HFFc6 (cell line): ENCODE data around the gene ZNF276. TPM values are rescaled to one million over a fixed set of nuclear protein-coding genes. Genes with fewer than 3 reads are reported as not detected.

ENCODE experiments used
- DNase-seq: peaks from one replicate; pipeline ENCODE4 v3.0.0-alpha.2; 2018
- H3K27ac Mint-ChIP-seq: 2 replicates; pipeline ENCODE4 v1.8.0; 2020; ENCODE audit warnings: mild to moderate bottlenecking, mixed read lengths
- H3K27me3 Mint-ChIP-seq: 2 replicates; pipeline ENCODE4 v1.8.0; 2021; ENCODE audit warnings: mild to moderate bottlenecking, moderate library complexity, mixed read lengths; ENCODE audit not compliant: insufficient read depth
- H3K36me3 Mint-ChIP-seq: 2 replicates; pipeline ENCODE4 v1.8.0; 2021; ENCODE audit warnings: low read depth, mixed read lengths
- H3K4me1 Mint-ChIP-seq: 2 replicates; pipeline ENCODE4 v1.8.0; 2020; ENCODE audit warnings: low read depth, mixed read lengths
- H3K4me3 Mint-ChIP-seq: 2 replicates; pipeline ENCODE4 v1.8.0; 2020; ENCODE audit warnings: mild to moderate bottlenecking, moderate library complexity, mixed read lengths
- H3K9me3 Mint-ChIP-seq: 2 replicates; pipeline ENCODE4 v1.8.0; 2020; ENCODE audit warnings: mild to moderate bottlenecking, mixed read lengths
- total RNA-seq, 6 experiments: library from RNA; stranded (reverse); fragmentation: NEBNext Ultra II Directional; extraction: Animal tissue kit (Norgen Biotek cat#: 25700); gene quantifications; 2 replicates in 1 of 6; 3 replicates in 5 of 6; pipeline ENCODE4 v1.2.3, GENCODE V29; 2021
- TF ChIP-seq, protein P1 (sequence below): fragments of 200-600 bp; sonication (generic); IDR thresholded peaks from 2 replicates; pipeline ENCODE4 v1.5.0; 2021; ENCODE audit warnings: antibody characterized with exemption, mild to moderate bottlenecking

The ZNF276 gene
- total RNA-seq, 6 experiments from 2014 or later, result 7.8 to 16.7 (median 9.7) TPM

- Mint-ChIP-seq H3K27me3 (peaks cover 8% of the 10 kb centered on the region), H3K4me1 (no peaks in the 10 kb centered on the region), H3K9me3 (no peaks in the 10 kb centered on the region), H3K36me3 (peaks cover 35% of the 10 kb centered on the region), H3K27ac (peak overlapping the region; percentile 36; the same call in 1 of the 2 replicates), H3K4me3 (no peak overlapping the region)
- DNase-seq, result no peak
- TF ChIP-seq, protein P1, sequence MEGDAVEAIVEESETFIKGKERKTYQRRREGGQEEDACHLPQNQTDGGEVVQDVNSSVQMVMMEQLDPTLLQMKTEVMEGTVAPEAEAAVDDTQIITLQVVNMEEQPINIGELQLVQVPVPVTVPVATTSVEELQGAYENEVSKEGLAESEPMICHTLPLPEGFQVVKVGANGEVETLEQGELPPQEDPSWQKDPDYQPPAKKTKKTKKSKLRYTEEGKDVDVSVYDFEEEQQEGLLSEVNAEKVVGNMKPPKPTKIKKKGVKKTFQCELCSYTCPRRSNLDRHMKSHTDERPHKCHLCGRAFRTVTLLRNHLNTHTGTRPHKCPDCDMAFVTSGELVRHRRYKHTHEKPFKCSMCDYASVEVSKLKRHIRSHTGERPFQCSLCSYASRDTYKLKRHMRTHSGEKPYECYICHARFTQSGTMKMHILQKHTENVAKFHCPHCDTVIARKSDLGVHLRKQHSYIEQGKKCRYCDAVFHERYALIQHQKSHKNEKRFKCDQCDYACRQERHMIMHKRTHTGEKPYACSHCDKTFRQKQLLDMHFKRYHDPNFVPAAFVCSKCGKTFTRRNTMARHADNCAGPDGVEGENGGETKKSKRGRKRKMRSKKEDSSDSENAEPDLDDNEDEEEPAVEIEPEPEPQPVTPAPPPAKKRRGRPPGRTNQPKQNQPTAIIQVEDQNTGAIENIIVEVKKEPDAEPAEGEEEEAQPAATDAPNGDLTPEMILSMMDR, result no peak
These were observed 11.0 kb downstream of the ZNF276 start for GRCh38 chr16:89732142-89732917.

- no peaks in the 10 kb centered on the region for H3K4me1 Mint-ChIP-seq
- no peak overlapping the region for H3K27ac Mint-ChIP-seq
- TF ChIP-seq, protein P1, result no peak
- no peaks in the 10 kb centered on the region for H3K9me3 Mint-ChIP-seq
- H3K27me3 Mint-ChIP-seq, result peaks cover 8% of the 10 kb centered on the region
- peaks cover 35% of the 10 kb centered on the region for H3K36me3 Mint-ChIP-seq
- no peak overlapping the region for H3K4me3 Mint-ChIP-seq
- DNase-seq, result no peak
These were observed 11.5 kb downstream of the ZNF276 start for GRCh38 chr16:89732918-89733242.

DNA sequence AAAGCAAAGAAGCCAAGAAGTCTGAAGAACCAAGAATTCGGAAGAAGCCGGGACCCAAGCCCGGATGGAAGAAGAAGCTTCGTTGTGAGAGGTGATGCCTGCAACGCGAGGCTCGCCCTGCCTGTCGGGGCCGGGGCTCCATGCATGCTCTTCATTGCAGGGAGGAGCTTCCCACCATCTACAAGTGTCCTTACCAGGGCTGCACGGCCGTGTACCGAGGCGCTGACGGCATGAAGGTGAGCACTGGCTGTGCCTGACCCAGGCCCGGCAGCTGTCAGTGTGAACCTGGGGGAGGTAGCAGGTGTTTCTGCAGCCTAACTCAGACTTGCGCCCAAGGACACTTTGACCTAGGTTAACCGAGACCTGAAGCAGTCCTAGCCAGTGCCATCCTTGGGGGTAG lies 12.0 kb downstream of the ZNF276 start:
- DNase-seq, result no peak
- H3K9me3 Mint-ChIP-seq, result no peaks in the 10 kb centered on the region
- TF ChIP-seq, protein P1, result no peak
- H3K4me1 Mint-ChIP-seq, result no peaks in the 10 kb centered on the region
- H3K4me3 Mint-ChIP-seq, result no peak overlapping the region
- peaks cover 35% of the 10 kb centered on the region for H3K36me3 Mint-ChIP-seq
- H3K27ac Mint-ChIP-seq, result no peak overlapping the region
- H3K27me3 Mint-ChIP-seq, result peaks cover 8% of the 10 kb centered on the region

DNA sequence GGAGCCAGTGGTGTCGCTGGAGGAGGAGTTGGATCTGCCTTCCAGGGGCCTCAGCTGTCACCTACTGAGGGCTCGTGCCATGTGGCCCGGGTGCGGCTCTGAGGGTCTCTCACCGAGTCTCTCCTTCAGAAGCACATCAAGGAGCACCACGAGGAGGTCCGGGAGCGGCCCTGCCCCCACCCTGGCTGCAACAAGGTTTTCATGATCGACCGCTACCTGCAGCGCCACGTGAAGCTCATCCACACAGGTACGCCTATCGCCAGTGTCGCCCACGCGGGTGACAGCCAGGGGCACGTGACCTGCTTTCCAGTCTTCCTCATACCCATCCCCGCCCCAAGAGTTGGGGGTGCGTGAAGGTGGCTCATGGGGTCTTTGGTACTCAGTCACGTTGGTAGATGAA lies 12.5 kb downstream of the ZNF276 start:
- peaks cover 34% of the 10 kb centered on the region for H3K36me3 Mint-ChIP-seq
- TF ChIP-seq, protein P1, result no peak
- no peak for DNase-seq
- H3K27me3 Mint-ChIP-seq, result peaks cover 8% of the 10 kb centered on the region
- no peaks in the 10 kb centered on the region for H3K4me1 Mint-ChIP-seq
- no peak overlapping the region for H3K27ac Mint-ChIP-seq
- no peak overlapping the region for H3K4me3 Mint-ChIP-seq
- no peaks in the 10 kb centered on the region for H3K9me3 Mint-ChIP-seq

DNA sequence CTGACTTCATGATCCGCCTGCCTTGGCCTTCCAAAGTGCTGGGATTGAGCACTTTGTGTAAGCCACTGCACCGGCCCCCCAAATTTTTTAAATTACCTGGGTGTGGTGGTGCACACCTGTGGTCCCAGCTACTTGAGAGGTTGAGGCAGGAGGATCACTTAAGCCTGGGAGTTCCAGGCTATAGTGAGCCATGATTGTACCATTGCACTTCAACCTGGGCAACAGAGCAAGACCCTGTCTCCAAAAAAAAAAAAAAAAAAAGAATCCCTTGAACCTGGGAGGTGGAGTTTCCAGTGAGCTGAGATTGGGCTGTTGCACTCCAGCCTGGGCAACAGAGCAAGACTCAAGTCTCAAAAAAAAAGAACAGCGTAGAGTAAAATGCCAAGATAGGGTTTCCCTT lies 15.2 kb downstream of the ZNF276 start:
- Mint-ChIP-seq H3K36me3 (peaks cover 22% of the 10 kb centered on the region), H3K4me1 (no peaks in the 10 kb centered on the region), H3K27me3 (peaks cover 4% of the 10 kb centered on the region), H3K4me3 (no peak overlapping the region), H3K27ac (no peak overlapping the region), H3K9me3 (no peaks in the 10 kb centered on the region)
- TF ChIP-seq, protein P1, result no peak
- no peak for DNase-seq
